MCF 10A (cell line): Measurements from ENCODE around the gene SEMA3C. TPM values are rescaled to one million over a fixed set of nuclear protein-coding genes. Genes with fewer than 3 reads are reported as not detected.

Experiments used
- BruUV-seq: library from RNA; stranded (reverse); fragments of 400-500 nt; replicated peaks from 2 replicates; lab custom pipeline; 2021; lab: Mats Ljungman, UMichigan
- CTCF ChIA-PET: fragments of 300-600 bp; sonication (Branson Sonifier 250); formaldehyde crosslinking; extraction: SDS; loops from one replicate; lab custom pipeline; 2021; ENCODE audit warnings: antibody characterized with exemption, inconsistent platforms; lab: Yijun Ruan, JAX
- POLR2A ChIA-PET: fragments of 300-600, 350-650 bp; sonication (Branson Sonifier 250); formaldehyde crosslinking; extraction: SDS; loops from one replicate; lab custom pipeline; 2020; ENCODE audit warnings: antibody characterized with exemption, inconsistent platforms; lab: Yijun Ruan, JAX
- DNase-seq: peaks from one replicate; pipeline ENCODE4 v3.0.0-alpha.2; 2018; ENCODE audit not compliant: unreplicated experiment
- H3K27ac Mint-ChIP-seq: one replicate; pipeline ENCODE4 v1.8.0; 2022; ENCODE audit warnings: mild to moderate bottlenecking, low read depth, mixed read lengths; ENCODE audit not compliant: unreplicated experiment
- H3K27me3 Mint-ChIP-seq: one replicate; pipeline ENCODE4 v1.8.0; 2022; ENCODE audit warnings: mixed read lengths; ENCODE audit not compliant: insufficient read depth, unreplicated experiment
- H3K36me3 Mint-ChIP-seq: one replicate; pipeline ENCODE4 v1.8.0; 2022; ENCODE audit warnings: mild to moderate bottlenecking, moderate library complexity, mixed read lengths; ENCODE audit not compliant: insufficient read depth, unreplicated experiment
- H3K4me1 Mint-ChIP-seq: one replicate; pipeline ENCODE4 v1.8.0; 2022; ENCODE audit warnings: mixed read lengths; ENCODE audit not compliant: insufficient read depth, unreplicated experiment
- H3K4me3 Mint-ChIP-seq: one replicate; pipeline ENCODE4 v1.8.0; 2022; ENCODE audit warnings: mild to moderate bottlenecking, moderate library complexity, mixed read lengths; ENCODE audit not compliant: unreplicated experiment
- H3K9me3 Mint-ChIP-seq: one replicate; pipeline ENCODE4 v1.8.0; 2022; ENCODE audit warnings: mixed read lengths; ENCODE audit not compliant: unreplicated experiment
- intact Hi-C: fragments of 100-400 bp; cut with micrococcal nuclease; formaldehyde crosslinking; loops from 2 replicates; pipeline ENCODE4 v1.14.1; 2022
- total RNA-seq: library from RNA; stranded (reverse); gene quantifications from 2 replicates; pipeline ENCODE4 v1.2.3, GENCODE V29; 2022
- TF ChIP-seq, protein P1 (sequence below): fragments of 200-600 bp; IDR thresholded peaks from one replicate; pipeline ENCODE4 v1.8.0; 2022; ENCODE audit warnings: antibody characterized with exemption, mild to moderate bottlenecking; ENCODE audit not compliant: unreplicated experiment

Gene SEMA3C
- total RNA-seq, 1 experiment from 2014 or later: 140 TPM

DNA sequence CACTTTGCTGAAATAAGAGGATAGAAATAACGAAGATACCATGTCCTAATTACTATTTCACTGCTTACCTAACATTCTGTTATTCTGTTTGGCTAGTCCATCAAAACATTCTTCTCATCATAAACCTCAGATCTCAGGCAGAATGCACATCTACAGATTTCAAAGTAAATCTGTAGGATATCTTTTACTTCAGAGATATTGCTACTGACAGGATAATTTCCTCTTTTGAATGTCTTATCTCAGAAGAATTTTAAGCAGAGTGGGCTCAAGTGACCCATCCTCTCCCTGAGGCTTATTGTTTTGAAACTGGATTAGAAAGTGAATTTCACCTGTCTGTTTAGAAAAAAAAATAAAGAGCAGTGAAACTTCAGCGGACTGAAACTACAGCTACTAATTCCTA is 83.6 kb downstream of the SEMA3C start:
- no peak overlapping the region for H3K4me3 Mint-ChIP-seq
- ChIA-PET POLR2A (no interaction called here), CTCF (interaction anchor here (0.6 kb wide), 1 partner anchor 282 kb away, joined by 3 read pairs; no protein-coding TSS in a partner anchor)
- no peak for DNase-seq
- TF ChIP-seq, protein P1, sequence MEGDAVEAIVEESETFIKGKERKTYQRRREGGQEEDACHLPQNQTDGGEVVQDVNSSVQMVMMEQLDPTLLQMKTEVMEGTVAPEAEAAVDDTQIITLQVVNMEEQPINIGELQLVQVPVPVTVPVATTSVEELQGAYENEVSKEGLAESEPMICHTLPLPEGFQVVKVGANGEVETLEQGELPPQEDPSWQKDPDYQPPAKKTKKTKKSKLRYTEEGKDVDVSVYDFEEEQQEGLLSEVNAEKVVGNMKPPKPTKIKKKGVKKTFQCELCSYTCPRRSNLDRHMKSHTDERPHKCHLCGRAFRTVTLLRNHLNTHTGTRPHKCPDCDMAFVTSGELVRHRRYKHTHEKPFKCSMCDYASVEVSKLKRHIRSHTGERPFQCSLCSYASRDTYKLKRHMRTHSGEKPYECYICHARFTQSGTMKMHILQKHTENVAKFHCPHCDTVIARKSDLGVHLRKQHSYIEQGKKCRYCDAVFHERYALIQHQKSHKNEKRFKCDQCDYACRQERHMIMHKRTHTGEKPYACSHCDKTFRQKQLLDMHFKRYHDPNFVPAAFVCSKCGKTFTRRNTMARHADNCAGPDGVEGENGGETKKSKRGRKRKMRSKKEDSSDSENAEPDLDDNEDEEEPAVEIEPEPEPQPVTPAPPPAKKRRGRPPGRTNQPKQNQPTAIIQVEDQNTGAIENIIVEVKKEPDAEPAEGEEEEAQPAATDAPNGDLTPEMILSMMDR: no peak
- no peaks in the 10 kb centered on the region for H3K9me3 Mint-ChIP-seq
- intact Hi-C loops: no loop called here
- H3K27ac Mint-ChIP-seq: no peak overlapping the region
- peaks cover 30% of the 10 kb centered on the region for H3K4me1 Mint-ChIP-seq
- peaks cover 40% of the 10 kb centered on the region for H3K36me3 Mint-ChIP-seq
- no TSS peak for BruUV-seq
- no peaks in the 10 kb centered on the region for H3K27me3 Mint-ChIP-seq

DNA sequence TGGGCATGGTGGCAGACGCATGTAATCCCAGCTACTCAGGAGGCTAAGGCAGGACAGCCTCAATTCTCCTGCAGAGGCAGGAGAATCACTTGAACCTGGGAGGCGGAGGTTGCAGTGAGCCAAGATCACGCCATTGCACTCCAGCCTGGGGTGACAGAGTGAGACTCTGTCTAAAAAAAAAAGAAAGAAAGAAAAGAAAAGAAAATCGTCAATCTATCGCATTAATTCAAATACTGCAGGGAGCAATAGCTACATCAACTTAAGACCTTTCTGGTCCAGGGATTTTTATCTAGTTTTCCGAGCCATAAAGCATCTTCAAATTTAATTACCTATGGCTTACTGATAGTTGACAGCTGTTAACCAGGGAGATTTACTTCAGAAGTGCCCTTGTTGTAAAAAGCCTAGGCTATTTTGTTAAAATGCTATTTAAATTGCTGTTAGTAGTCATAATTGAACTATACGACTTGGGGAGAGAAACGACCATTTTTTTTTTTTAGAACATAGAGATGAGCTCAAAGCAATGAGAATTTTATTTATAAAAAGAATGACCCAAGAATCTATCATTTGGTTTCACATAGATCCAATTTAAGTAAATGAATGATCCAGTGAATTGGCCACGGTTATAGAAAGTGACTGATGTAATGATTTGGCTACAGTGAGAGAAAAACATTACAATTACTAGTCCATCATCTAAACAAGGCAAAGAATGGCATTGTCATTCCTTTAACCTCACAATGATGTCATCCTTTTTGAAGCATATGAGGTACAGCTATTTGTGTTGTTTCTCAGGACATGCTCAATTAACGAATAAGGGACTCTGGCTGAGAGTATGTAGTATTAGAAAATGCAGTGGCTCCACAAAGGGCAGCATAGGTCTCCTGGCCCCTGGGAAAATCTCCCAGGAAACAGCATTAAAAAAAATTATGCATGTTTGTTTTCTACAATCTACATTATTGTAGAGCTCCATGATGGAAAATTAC is 85.3 kb downstream of the SEMA3C start:
- no peak for DNase-seq
- POLR2A ChIA-PET: interaction anchor here (0.6 to 2.0 kb wide), 6 partner anchors 8 to 152 kb away, joined by 3 to 8 read pairs (median 3); no protein-coding TSS in a partner anchor
- H3K4me1 Mint-ChIP-seq: peaks cover 28% of the 10 kb centered on the region

DNA sequence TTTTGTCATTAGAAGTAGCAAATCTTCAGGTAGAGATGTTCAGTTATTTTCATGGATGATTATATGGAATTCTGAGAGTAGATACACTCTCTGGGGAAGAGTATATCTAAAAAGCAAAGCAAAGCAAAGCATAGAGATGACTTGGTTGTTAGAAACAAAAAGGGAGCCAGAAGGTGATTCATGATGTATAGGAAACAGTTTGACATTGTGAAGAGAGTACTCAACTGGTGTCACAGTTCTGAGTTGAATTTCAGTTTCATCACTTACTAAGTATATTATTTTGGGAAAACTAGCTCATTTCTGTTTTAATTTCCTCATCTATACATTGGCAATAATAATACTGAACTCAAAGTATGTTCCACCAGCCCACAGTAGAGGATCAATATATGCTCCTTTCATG is 86.8 kb downstream of the SEMA3C start:
- CTCF ChIA-PET: no interaction called here
- peak overlapping the region; percentile 62 for H3K27ac Mint-ChIP-seq
- no peaks in the 10 kb centered on the region for H3K9me3 Mint-ChIP-seq
- peaks cover 30% of the 10 kb centered on the region for H3K36me3 Mint-ChIP-seq
- no TSS peak for BruUV-seq
- TF ChIP-seq, protein P1: no peak
- POLR2A ChIA-PET: interaction anchor here (0.6 to 1.9 kb wide), 4 partner anchors 11 to 87 kb away, joined by 3 to 12 read pairs (median 4); partner anchors contain the start of gene SEMA3C
- H3K4me1 Mint-ChIP-seq: peaks cover 26% of the 10 kb centered on the region
- H3K27me3 Mint-ChIP-seq: no peaks in the 10 kb centered on the region
- DNase-seq: no peak
- no peak overlapping the region for H3K4me3 Mint-ChIP-seq
- intact Hi-C loops: no loop called here

More for the DNA sequence above, 85.3 kb downstream of the SEMA3C start:
- intact Hi-C loops: no loop called here
- BruUV-seq: no TSS peak
- peaks cover 37% of the 10 kb centered on the region for H3K36me3 Mint-ChIP-seq
- no peak overlapping the region for H3K27ac Mint-ChIP-seq
- CTCF ChIA-PET: interaction anchor here (0.6 to 1.0 kb wide), 5 partner anchors 9 to 624 kb away, joined by 3 to 4 read pairs (median 3); partner anchors contain the start of gene SEMA3C
- no peaks in the 10 kb centered on the region for H3K9me3 Mint-ChIP-seq
- no peak overlapping the region for H3K4me3 Mint-ChIP-seq
- no peaks in the 10 kb centered on the region for H3K27me3 Mint-ChIP-seq
- TF ChIP-seq, protein P1: no peak
